ENCODE measurements around the gene POLD3. TPM values are rescaled to one million over a fixed set of nuclear protein-coding genes. Genes with fewer than 3 reads are reported as not detected.

POLD3 gene
- total and polyA plus RNA-seq, 9 donors: 9.8 to 16.9 (median 13.7) TPM

GRCh38 chr11:74633406-74634393, 41.3 kb downstream of the POLD3 start:
- Histone ChIP-seq H3K9me3 (replicated peaks; ENCODE audit: control insufficient read depth, low read depth, low read length) (no peaks in the 10 kb centered on the region), H3K4me1 (ENCODE audit: control insufficient read depth, insufficient read depth, low read length) (no peaks in the 10 kb centered on the region), H3K27ac (ENCODE audit: low read length) (no peak overlapping the region), H3K27me3 (ENCODE audit: control insufficient read depth, insufficient read depth, low read length) (no peaks in the 10 kb centered on the region), H3K4me3 (ENCODE audit: low read length) (no peak overlapping the region), H3K36me3 (ENCODE audit: control insufficient read depth, insufficient read depth, low read length) (peaks cover 14% of the 10 kb centered on the region)
- no peak for DNase-seq
- WGBS (ENCODE audit: insufficient coverage): 100% methylated on average over 1 of the region's 5 CpGs

DNA sequence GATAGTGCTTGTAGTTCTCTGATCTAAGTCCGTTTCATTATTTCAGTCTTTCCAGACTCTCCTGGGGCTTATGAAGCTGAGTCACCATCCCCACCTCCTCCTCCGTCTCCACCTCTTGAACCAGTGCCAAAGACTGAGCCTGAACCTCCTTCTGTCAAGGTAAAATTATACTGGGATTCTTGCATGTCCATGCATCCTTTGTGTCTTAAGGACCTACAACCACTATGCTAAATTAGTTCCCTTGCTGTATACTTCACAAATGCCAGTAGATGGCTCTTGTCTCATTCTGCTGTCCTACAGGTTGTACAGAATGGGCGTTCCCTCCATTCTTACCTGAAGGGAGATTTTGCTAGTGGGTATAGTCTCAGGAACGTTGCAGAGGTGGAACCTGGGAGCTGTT, 42.2 kb downstream of the POLD3 start:
- H3K4me1 ChIP-seq (ENCODE audit: control insufficient read depth, insufficient read depth, low read length): peaks cover 2% of the 10 kb centered on the region
- H3K4me3 ChIP-seq (ENCODE audit: low read length): no peak overlapping the region
- peaks cover 14% of the 10 kb centered on the region for H3K36me3 ChIP-seq (ENCODE audit: control insufficient read depth, insufficient read depth, low read length)
- H3K27me3 ChIP-seq (ENCODE audit: control insufficient read depth, insufficient read depth, low read length): no peaks in the 10 kb centered on the region
- DNase-seq: no peak
- H3K27ac ChIP-seq (ENCODE audit: low read length): no peak overlapping the region
- no peaks in the 10 kb centered on the region for H3K9me3 ChIP-seq (replicated peaks; ENCODE audit: control insufficient read depth, low read depth, low read length)
- WGBS (ENCODE audit: insufficient coverage): 35% methylated on average over 2 of the region's 4 CpGs

- Histone ChIP-seq H3K4me3 (ENCODE audit: low read length) (no peak overlapping the region), H3K36me3 (ENCODE audit: control insufficient read depth, insufficient read depth, low read length) (peaks cover 29% of the 10 kb centered on the region), H3K27me3 (ENCODE audit: control insufficient read depth, insufficient read depth, low read length) (no peaks in the 10 kb centered on the region), H3K9me3 (replicated peaks; ENCODE audit: control insufficient read depth, low read depth, low read length) (no peaks in the 10 kb centered on the region), H3K4me1 (ENCODE audit: control insufficient read depth, insufficient read depth, low read length) (peaks cover 2% of the 10 kb centered on the region), H3K27ac (ENCODE audit: low read length) (no peak overlapping the region)
- no peak for DNase-seq
- no CpG with 5 or more reads among the region's 1 CpG for WGBS (ENCODE audit: insufficient coverage)
Measured at GRCh38 chr11:74636630-74637184, 44.3 kb downstream of the POLD3 start.

GRCh38 chr11:74637700-74638099, 45.3 kb downstream of the POLD3 start:
- peaks cover 2% of the 10 kb centered on the region for H3K4me1 ChIP-seq (ENCODE audit: control insufficient read depth, insufficient read depth, low read length)
- peaks cover 32% of the 10 kb centered on the region for H3K36me3 ChIP-seq (ENCODE audit: control insufficient read depth, insufficient read depth, low read length)
- H3K27ac ChIP-seq (ENCODE audit: low read length): no peak overlapping the region
- no peak for DNase-seq
- no peaks in the 10 kb centered on the region for H3K27me3 ChIP-seq (ENCODE audit: control insufficient read depth, insufficient read depth, low read length)
- no peaks in the 10 kb centered on the region for H3K9me3 ChIP-seq (replicated peaks; ENCODE audit: control insufficient read depth, low read depth, low read length)
- no peak overlapping the region for H3K4me3 ChIP-seq (ENCODE audit: low read length)
- 40% methylated on average over 1 of the region's 1 CpG for WGBS (ENCODE audit: insufficient coverage)

DNA sequence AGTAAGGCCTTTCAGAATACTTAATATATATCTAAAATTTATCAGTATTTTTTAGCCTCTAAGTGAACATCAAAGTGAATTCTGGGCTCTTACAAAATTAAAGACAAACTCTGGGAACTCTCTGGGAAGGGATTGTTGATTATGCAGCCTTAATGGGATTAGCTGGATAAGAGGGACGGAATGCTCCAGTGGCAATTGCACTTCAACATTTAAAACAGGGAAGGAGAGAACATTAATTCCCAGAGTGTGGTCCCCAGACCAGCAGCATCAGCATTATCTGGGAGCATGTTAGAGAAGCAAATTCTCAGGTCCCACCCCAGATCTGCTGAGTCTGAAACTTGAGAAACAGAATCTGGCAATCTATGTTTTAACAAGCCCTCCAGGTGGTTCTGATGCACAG, 46.5 kb downstream of the POLD3 start:
- no peaks in the 10 kb centered on the region for H3K9me3 ChIP-seq (replicated peaks; ENCODE audit: control insufficient read depth, low read depth, low read length)
- WGBS (ENCODE audit: insufficient coverage): no CpG with 5 or more reads among the region's 1 CpG
- DNase-seq: no peak
- no peak overlapping the region for H3K27ac ChIP-seq (ENCODE audit: low read length)
- H3K4me1 ChIP-seq (ENCODE audit: control insufficient read depth, insufficient read depth, low read length): peaks cover 2% of the 10 kb centered on the region
- H3K4me3 ChIP-seq (ENCODE audit: low read length): no peak overlapping the region
- peaks cover 30% of the 10 kb centered on the region for H3K36me3 ChIP-seq (ENCODE audit: control insufficient read depth, insufficient read depth, low read length)
- H3K27me3 ChIP-seq (ENCODE audit: control insufficient read depth, insufficient read depth, low read length): no peaks in the 10 kb centered on the region

DNA sequence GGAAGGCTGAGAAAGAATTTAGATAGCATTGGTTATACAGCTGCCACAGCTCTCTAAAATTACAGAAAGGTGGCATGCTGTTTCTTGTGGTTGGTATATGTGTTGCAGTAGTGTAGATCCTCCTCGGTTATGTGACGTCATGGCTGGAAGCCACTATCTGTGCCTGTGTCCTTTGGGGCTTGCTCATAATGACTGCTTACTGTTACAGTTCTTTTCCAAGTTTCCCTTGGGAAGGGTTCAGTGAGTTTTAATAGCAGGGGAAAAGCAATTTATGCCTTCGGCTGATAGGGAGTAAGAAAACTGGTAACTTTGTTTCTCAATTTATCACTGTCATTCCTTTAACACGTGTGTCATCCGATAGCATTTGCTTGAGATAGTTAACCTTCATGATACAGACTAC, 47.2 kb downstream of the POLD3 start:
- H3K4me3 ChIP-seq (ENCODE audit: low read length): no peak overlapping the region
- H3K9me3 ChIP-seq (replicated peaks; ENCODE audit: control insufficient read depth, low read depth, low read length): no peaks in the 10 kb centered on the region
- WGBS (ENCODE audit: insufficient coverage): no CpG with 5 or more reads among the region's 5 CpGs
- no peaks in the 10 kb centered on the region for H3K27me3 ChIP-seq (ENCODE audit: control insufficient read depth, insufficient read depth, low read length)
- DNase-seq: no peak
- H3K36me3 ChIP-seq (ENCODE audit: control insufficient read depth, insufficient read depth, low read length): peaks cover 28% of the 10 kb centered on the region
- peaks cover 2% of the 10 kb centered on the region for H3K4me1 ChIP-seq (ENCODE audit: control insufficient read depth, insufficient read depth, low read length)
- H3K27ac ChIP-seq (ENCODE audit: low read length): no peak overlapping the region

GRCh38 chr11:74641289-74641688, 48.9 kb downstream of the POLD3 start:
- whole genome bisulfite sequencing (ENCODE audit: insufficient coverage): 40% methylated on average over 1 of the region's 8 CpGs
- Histone ChIP-seq H3K27ac (ENCODE audit: low read length) (no peak overlapping the region), H3K4me1 (ENCODE audit: control insufficient read depth, insufficient read depth, low read length) (peaks cover 2% of the 10 kb centered on the region), H3K27me3 (ENCODE audit: control insufficient read depth, insufficient read depth, low read length) (no peaks in the 10 kb centered on the region), H3K9me3 (replicated peaks; ENCODE audit: control insufficient read depth, low read depth, low read length) (no peaks in the 10 kb centered on the region), H3K36me3 (ENCODE audit: control insufficient read depth, insufficient read depth, low read length) (peaks cover 23% of the 10 kb centered on the region), H3K4me3 (ENCODE audit: low read length) (no peak overlapping the region)
- no peak for DNase-seq

GRCh38 chr11:74641905-74642304, 49.5 kb downstream of the POLD3 start:
- no peak for DNase-seq
- Histone ChIP-seq H3K27me3 (ENCODE audit: control insufficient read depth, insufficient read depth, low read length) (no peaks in the 10 kb centered on the region), H3K27ac (ENCODE audit: low read length) (no peak overlapping the region), H3K9me3 (replicated peaks; ENCODE audit: control insufficient read depth, low read depth, low read length) (no peaks in the 10 kb centered on the region), H3K36me3 (ENCODE audit: control insufficient read depth, insufficient read depth, low read length) (peaks cover 20% of the 10 kb centered on the region), H3K4me3 (ENCODE audit: low read length) (no peak overlapping the region), H3K4me1 (ENCODE audit: control insufficient read depth, insufficient read depth, low read length) (peaks cover 2% of the 10 kb centered on the region)
- WGBS (ENCODE audit: insufficient coverage): 94% methylated on average over 4 of the region's 4 CpGs

GRCh38 chr11:74642912-74643311, 50.5 kb downstream of the POLD3 start:
- no peaks in the 10 kb centered on the region for H3K9me3 ChIP-seq (replicated peaks; ENCODE audit: control insufficient read depth, low read depth, low read length)
- no peak for DNase-seq
- H3K27me3 ChIP-seq (ENCODE audit: control insufficient read depth, insufficient read depth, low read length): no peaks in the 10 kb centered on the region
- no peak overlapping the region for H3K27ac ChIP-seq (ENCODE audit: low read length)
- H3K4me3 ChIP-seq (ENCODE audit: low read length): no peak overlapping the region
- H3K4me1 ChIP-seq (ENCODE audit: control insufficient read depth, insufficient read depth, low read length): peaks cover 2% of the 10 kb centered on the region
- WGBS (ENCODE audit: insufficient coverage): 100% methylated on average over 5 of the region's 5 CpGs
- H3K36me3 ChIP-seq (ENCODE audit: control insufficient read depth, insufficient read depth, low read length): peaks cover 18% of the 10 kb centered on the region

GRCh38 chr11:74644081-74644480, 51.7 kb downstream of the POLD3 start:
- WGBS (ENCODE audit: insufficient coverage): 42% methylated on average over 2 of the region's 4 CpGs
- Histone ChIP-seq H3K36me3 (ENCODE audit: control insufficient read depth, insufficient read depth, low read length) (peaks cover 18% of the 10 kb centered on the region), H3K9me3 (replicated peaks; ENCODE audit: control insufficient read depth, low read depth, low read length) (no peaks in the 10 kb centered on the region), H3K4me1 (ENCODE audit: control insufficient read depth, insufficient read depth, low read length) (peaks cover 4% of the 10 kb centered on the region), H3K27me3 (ENCODE audit: control insufficient read depth, insufficient read depth, low read length) (no peaks in the 10 kb centered on the region), H3K27ac (ENCODE audit: low read length) (no peak overlapping the region), H3K4me3 (ENCODE audit: low read length) (no peak overlapping the region)
- DNase-seq: peak; percentile 59
